WTC11 (cell line): ENCODE results near the gene NRXN3.

ENCODE experiments used
- ATF1 ChIP-seq: sonication (generic); formaldehyde crosslinking; IDR thresholded peaks from 2 replicates; pipeline ENCODE4 v1.8.1; 2023; ENCODE audit warnings: mild to moderate bottlenecking, moderate library complexity, missing genetic modification reagents
- ATF2 ChIP-seq: sonication (generic); formaldehyde crosslinking; IDR thresholded peaks from 2 replicates; pipeline ENCODE4 v1.8.1; 2022; ENCODE audit warnings: low read depth, missing genetic modification reagents, borderline replicate concordance
- ELF4 ChIP-seq: sonication (generic); formaldehyde crosslinking; IDR thresholded peaks from 2 replicates; pipeline ENCODE4 v1.8.1; 2022; ENCODE audit warnings: low read depth, mild to moderate bottlenecking, moderate library complexity, missing genetic modification reagents
- NR2C2 ChIP-seq: sonication (generic); formaldehyde crosslinking; IDR thresholded peaks from 2 replicates; pipeline ENCODE4 v1.8.0; 2022; ENCODE audit warnings: mild to moderate bottlenecking, missing genetic modification reagents
- SMAD3 ChIP-seq: sonication (generic); formaldehyde crosslinking; IDR thresholded peaks from 2 replicates; pipeline ENCODE4 v1.8.0; 2022; ENCODE audit warnings: missing genetic modification reagents, mild to moderate bottlenecking, borderline replicate concordance
- STAT6 ChIP-seq: sonication (generic); formaldehyde crosslinking; conservative IDR thresholded peaks from 2 replicates; pipeline ENCODE4 v1.8.1; 2023; ENCODE audit warnings: mild to moderate bottlenecking, low read depth, missing genetic modification reagents, moderate library complexity
- TF ChIP-seq, protein P1 (sequence below): fragments of 200-600 bp; IDR thresholded peaks from 2 replicates; pipeline ENCODE4 v1.8.0; 2022; ENCODE audit warnings: antibody characterized with exemption
- TF ChIP-seq, protein P2 (sequence below): sonication (generic); formaldehyde crosslinking; IDR thresholded peaks from 2 replicates; pipeline ENCODE4 v1.8.1; 2023; ENCODE audit warnings: mild to moderate bottlenecking, missing genetic modification reagents, borderline replicate concordance
- TF ChIP-seq, protein P3 (sequence below): sonication (generic); formaldehyde crosslinking; IDR thresholded peaks from 2 replicates; pipeline ENCODE4 v1.8.0; 2022; ENCODE audit warnings: mild to moderate bottlenecking, missing genetic modification reagents
- TF ChIP-seq, protein P4 (sequence below): sonication (generic); formaldehyde crosslinking; IDR thresholded peaks from 2 replicates; pipeline ENCODE4 v1.8.0; 2022; ENCODE audit warnings: mild to moderate bottlenecking, missing genetic modification reagents

DNA sequence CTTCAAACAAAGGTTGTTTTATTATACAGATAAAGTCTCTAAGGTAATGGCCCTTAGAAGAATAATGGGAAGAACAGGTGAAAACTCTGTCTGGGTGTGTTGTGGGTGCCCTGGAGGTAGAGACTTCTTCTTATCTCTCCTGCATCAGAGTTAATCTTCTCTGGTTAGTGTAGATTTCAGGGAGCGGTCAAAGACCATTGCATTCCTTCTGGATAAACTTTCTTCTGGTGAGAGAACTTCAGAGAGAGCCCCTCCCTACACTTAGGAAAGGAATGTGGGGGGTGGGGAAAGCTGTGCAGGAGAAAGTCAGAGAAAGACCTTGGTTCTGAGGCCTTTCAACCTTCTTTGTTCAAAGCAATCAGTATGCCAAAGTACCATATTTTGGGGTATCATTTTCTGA lies 1382.6 kb downstream of the NRXN3 start:
- TF ChIP-seq, protein P1, sequence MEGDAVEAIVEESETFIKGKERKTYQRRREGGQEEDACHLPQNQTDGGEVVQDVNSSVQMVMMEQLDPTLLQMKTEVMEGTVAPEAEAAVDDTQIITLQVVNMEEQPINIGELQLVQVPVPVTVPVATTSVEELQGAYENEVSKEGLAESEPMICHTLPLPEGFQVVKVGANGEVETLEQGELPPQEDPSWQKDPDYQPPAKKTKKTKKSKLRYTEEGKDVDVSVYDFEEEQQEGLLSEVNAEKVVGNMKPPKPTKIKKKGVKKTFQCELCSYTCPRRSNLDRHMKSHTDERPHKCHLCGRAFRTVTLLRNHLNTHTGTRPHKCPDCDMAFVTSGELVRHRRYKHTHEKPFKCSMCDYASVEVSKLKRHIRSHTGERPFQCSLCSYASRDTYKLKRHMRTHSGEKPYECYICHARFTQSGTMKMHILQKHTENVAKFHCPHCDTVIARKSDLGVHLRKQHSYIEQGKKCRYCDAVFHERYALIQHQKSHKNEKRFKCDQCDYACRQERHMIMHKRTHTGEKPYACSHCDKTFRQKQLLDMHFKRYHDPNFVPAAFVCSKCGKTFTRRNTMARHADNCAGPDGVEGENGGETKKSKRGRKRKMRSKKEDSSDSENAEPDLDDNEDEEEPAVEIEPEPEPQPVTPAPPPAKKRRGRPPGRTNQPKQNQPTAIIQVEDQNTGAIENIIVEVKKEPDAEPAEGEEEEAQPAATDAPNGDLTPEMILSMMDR, result no peak
- TF ChIP-seq ATF1 (CRISPR knock-in tag), result no peak
- TF ChIP-seq, protein P2, sequence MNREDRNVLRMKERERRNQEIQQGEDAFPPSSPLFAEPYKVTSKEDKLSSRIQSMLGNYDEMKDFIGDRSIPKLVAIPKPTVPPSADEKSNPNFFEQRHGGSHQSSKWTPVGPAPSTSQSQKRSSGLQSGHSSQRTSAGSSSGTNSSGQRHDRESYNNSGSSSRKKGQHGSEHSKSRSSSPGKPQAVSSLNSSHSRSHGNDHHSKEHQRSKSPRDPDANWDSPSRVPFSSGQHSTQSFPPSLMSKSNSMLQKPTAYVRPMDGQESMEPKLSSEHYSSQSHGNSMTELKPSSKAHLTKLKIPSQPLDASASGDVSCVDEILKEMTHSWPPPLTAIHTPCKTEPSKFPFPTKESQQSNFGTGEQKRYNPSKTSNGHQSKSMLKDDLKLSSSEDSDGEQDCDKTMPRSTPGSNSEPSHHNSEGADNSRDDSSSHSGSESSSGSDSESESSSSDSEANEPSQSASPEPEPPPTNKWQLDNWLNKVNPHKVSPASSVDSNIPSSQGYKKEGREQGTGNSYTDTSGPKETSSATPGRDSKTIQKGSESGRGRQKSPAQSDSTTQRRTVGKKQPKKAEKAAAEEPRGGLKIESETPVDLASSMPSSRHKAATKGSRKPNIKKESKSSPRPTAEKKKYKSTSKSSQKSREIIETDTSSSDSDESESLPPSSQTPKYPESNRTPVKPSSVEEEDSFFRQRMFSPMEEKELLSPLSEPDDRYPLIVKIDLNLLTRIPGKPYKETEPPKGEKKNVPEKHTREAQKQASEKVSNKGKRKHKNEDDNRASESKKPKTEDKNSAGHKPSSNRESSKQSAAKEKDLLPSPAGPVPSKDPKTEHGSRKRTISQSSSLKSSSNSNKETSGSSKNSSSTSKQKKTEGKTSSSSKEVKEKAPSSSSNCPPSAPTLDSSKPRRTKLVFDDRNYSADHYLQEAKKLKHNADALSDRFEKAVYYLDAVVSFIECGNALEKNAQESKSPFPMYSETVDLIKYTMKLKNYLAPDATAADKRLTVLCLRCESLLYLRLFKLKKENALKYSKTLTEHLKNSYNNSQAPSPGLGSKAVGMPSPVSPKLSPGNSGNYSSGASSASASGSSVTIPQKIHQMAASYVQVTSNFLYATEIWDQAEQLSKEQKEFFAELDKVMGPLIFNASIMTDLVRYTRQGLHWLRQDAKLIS (CRISPR knock-in tag), result no peak
- TF ChIP-seq, protein P3, sequence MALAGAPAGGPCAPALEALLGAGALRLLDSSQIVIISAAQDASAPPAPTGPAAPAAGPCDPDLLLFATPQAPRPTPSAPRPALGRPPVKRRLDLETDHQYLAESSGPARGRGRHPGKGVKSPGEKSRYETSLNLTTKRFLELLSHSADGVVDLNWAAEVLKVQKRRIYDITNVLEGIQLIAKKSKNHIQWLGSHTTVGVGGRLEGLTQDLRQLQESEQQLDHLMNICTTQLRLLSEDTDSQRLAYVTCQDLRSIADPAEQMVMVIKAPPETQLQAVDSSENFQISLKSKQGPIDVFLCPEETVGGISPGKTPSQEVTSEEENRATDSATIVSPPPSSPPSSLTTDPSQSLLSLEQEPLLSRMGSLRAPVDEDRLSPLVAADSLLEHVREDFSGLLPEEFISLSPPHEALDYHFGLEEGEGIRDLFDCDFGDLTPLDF (CRISPR knock-in tag), result no peak
- TF ChIP-seq, protein P4, sequence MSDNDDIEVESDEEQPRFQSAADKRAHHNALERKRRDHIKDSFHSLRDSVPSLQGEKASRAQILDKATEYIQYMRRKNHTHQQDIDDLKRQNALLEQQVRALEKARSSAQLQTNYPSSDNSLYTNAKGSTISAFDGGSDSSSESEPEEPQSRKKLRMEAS (CRISPR knock-in tag), result no peak
- no peak for TF ChIP-seq SMAD3 (CRISPR knock-in tag)
- no peak for TF ChIP-seq STAT6 (CRISPR knock-in tag)
- no peak for TF ChIP-seq ATF2 (CRISPR knock-in tag)
- TF ChIP-seq ELF4 (CRISPR knock-in tag), result no peak
- no peak for TF ChIP-seq NR2C2 (CRISPR knock-in tag)
